ENCODE data around the gene HS2ST1.

- TF ChIP-seq POLR2A (IDR thresholded peaks at IDR 0.05): no peak
- TF ChIP-seq CTCF (IDR thresholded peaks at IDR 0.05): no peak
- TF ChIP-seq EP300 (IDR thresholded peaks at IDR 0.05): no peak
- no peak for TF ChIP-seq POLR2AphosphoS5 (IDR thresholded peaks at IDR 0.05)
These were observed 38.7 kb upstream of the HS2ST1 start for GRCh38 chr1:86875722-86876121.

Measured in sigmoid colon (tissue), 4 donors.